SKM-1 (cell line): ENCODE results near the gene CREB5.
"Not testable (repeated sequence)": the region's sequence is repeated elsewhere in the genome, so short reads cannot be mapped to it uniquely, and the experiment has no call there.

ENCODE experiments used
- DNase-seq: peaks from one replicate; lab custom pipeline; 2025; ENCODE audit not compliant: unreplicated experiment; lab: John Stamatoyannopoulos, UW

CREB5 gene

GRCh38 chr7:28573059-28573553 lies 160.8 kb downstream of the CREB5 start:
- no peak for DNase-seq

- no peak for DNase-seq
These were observed 161.5 kb downstream of the CREB5 start for GRCh38 chr7:28573651-28574301.

- no peak for DNase-seq
These were observed 162.9 kb downstream of the CREB5 start for GRCh38 chr7:28575241-28575643.

DNA sequence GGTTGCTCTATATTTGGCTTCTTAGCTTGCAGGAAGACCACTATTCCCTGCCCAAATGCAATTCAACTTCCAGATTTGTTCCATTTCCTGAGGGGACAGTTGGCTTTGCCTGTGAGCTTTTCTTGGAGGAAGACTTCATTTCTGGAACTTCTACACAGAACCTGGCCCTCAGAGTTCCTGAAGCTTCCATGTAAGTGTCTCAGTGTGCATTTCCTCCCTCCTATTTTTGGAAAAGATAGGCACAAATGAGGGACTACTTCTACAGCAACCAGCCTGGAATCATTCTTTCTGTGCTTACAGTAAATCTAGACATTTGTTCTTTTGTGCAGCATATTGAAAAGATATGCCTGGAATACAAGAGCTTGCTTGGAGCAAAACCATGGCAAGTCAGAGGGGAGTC lies 164.3 kb downstream of the CREB5 start:
- DNase-seq, result no peak

- no peak for DNase-seq
These were observed 167.3 kb downstream of the CREB5 start for GRCh38 chr7:28579571-28579970.

GRCh38 chr7:28580665-28581064 lies 168.3 kb downstream of the CREB5 start:
- DNase-seq, result no peak

GRCh38 chr7:28581351-28581750 lies 169.0 kb downstream of the CREB5 start:
- no peak for DNase-seq

DNA sequence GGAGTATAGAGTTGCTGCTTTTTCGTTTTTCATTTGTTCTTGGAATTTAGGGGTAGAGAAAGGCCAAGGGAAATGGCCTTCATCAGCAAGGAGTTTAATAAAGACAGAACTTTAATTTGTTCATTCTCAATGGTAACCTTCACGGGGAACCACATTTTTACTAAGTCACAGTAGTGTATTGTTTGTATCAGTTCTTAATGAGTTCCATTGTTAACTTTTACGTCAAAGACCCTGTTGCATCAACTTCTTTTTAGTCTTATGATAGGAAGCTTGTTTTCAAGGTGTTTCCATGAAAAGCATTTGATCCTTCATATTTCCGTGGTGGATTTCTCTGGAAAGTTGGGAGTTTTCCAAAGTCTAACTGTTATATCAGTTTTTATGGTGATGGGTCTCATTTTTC lies 169.9 kb downstream of the CREB5 start:
- DNase-seq, result no peak

GRCh38 chr7:28584235-28584634 lies 171.9 kb downstream of the CREB5 start:
- no peak for DNase-seq

DNA sequence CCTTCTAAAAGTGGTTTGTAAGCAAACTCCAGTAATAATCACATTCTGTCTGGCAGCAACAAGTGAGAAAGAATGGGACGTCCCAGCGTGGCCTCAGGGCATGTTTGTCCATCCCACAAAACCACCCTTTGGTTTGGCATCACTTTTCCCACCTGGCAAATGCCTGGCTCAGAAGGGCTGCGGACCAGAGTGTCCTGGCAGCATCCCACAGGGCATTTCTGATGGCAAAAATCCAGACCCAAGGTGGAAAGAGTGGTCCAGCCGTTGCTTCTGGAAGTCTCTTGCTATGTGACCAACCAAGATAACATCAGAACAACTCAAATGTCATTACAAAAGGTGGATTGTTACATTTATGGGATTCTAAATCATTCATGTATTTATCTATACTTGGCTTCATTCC lies 174.4 kb downstream of the CREB5 start:
- no peak for DNase-seq

- no peak for DNase-seq
These were observed 174.9 kb downstream of the CREB5 start for GRCh38 chr7:28587211-28587610.

GRCh38 chr7:28588602-28589001 lies 176.3 kb downstream of the CREB5 start:
- no peak for DNase-seq

DNA sequence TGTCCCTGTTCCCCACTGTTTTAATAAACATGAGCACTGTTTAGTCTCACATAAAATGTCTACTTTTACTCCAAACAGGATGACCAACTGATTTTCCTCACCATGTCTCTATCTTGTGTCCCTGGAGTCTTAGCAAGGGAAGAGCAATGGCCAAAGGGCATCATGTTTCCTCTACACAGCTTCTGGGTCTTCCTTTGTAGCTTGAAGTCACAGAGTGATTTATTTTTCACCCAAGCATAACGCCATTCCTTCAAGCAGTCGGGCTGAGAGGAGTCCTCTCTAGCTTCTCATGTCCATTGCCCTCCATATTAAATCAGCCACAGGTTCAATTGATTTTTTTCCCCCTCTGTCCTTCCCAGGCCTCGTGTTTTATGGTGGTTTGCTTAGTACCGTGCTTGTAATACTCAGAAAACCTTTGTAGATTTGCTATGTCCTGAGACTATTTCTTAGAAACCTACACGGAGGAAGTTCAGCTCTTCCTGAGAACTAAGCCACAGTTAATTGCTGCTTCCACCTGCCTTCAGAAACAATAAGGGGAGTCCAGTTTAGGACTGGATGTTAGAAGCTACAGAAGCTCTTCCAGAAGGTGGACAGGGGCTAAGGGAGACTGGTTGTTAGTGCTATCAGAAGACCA lies 178.8 kb downstream of the CREB5 start:
- DNase-seq, result no peak

- DNase-seq, result no peak
These were observed 179.5 kb downstream of the CREB5 start for GRCh38 chr7:28591725-28592349.

- DNase-seq, result no peak
These were observed 180.5 kb downstream of the CREB5 start for GRCh38 chr7:28592861-28593260.

DNA sequence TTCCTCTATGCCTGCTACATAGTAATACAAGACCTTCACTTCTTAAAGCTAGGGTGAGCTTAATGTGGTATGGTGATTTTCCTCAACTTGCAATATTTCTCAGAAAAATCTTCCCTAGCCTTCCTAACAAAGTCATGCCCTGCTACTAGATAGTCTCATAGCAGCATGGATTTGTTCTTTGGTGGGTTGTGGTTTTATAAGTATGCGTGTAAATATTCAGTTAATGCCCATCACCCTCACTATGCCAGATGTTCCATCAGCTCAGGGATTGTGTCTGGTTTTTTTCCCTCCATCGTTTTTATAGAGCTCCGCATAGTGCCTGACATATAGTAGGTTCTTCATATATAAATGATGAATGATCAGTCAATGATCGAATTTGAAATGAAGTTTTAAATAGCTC lies 182.8 kb downstream of the CREB5 start:
- no peak for DNase-seq

DNA sequence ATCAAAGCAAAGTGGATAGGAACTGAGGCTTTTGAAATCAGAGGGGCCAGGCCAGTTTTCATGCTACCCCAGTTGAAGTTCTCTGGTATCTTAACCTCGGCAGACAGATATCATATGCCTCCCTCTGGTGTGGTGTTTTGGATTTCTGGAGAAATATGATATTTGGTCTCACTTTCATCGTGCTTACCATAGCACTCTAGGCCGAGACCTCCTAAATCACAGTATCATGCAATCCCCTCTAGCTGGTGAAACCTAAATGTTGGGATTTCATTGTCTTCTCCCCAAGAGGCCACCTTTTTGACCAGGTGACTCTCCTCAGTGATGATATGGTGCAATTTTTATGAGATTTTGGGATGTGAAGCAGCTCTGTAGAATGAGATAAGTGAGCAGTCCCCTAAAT lies 183.5 kb downstream of the CREB5 start:
- DNase-seq, result no peak

GRCh38 chr7:28596245-28596935 lies 184.1 kb downstream of the CREB5 start:
- no peak for DNase-seq

GRCh38 chr7:28597284-28597683 lies 185.0 kb downstream of the CREB5 start:
- DNase-seq, result no peak

DNA sequence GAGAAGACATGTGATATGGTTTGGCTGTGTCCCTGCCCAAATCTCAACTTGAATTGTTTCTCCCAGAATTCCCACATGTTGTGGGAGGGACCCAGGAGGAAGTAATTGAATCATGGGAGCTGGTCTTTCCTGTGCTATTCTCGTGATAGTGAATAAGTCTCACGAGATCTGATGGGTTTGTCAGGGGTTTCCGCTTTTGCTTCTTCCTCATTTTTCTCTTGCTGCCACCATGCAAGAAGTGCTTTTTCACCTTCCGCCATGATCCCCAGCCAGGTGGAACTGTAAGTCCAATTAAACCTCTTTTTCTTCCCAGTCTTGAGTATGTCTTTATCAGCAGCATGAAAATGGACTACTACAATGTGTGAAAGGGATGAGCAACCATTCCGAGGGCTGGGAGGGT lies 185.7 kb downstream of the CREB5 start:
- not testable (repeated sequence) for DNase-seq

DNA sequence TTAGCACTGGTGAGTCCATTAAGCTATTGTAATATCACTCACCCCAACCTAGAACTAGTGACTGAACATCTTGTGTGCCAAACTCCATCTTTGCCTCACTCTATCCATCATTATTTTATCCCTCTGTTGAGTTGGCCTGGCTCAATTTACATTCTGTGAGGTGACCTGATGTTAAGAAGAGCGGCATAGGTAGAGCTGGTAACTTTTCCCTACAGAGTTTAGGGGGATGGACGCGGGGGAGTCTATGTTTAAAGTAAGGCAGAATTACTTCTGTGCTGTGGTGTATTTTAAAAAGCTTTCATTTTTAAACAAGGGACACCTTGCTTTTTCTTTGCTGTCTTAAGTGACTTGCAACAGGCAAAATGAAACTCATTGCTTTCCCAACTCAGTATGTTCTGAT lies 186.3 kb downstream of the CREB5 start:
- no peak for DNase-seq

DNA sequence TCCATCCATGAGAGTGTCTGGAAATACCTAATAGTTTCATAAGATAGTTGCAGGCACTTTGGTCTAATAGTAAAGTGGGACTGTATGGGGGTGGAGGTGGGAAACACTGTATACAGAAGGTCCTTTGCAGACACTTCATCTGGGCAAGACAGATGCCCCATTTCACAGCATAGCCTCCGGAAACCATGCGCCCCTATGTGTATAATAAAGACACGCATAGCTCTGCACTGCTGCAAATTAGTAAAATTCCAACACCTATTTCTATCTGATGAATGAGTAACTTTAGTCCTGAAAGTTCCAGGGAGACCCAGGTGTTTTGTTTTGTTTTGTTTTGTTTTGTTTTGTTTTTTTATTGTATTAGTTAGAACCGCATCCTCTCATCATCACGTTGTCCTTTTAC lies 187.1 kb downstream of the CREB5 start:
- no peak for DNase-seq
